ENCODE measurements around the gene FBXO33.
A peak's percentile ranks its signal among the peaks of the same experiment; 100 is the strongest.

Gene FBXO33

GRCh38 chr14:39383741-39384140 lies 48.5 kb downstream of the FBXO33 start:
- TF ChIP-seq CTCF (IDR thresholded peaks at IDR 0.05; ENCODE audit: insufficient read depth, low read length, missing control alignments), result no peak
- CTCF ChIA-PET, result interaction anchor here (1.1 kb wide), 1 partner anchor 15 kb away, joined by 3 read pairs; no protein-coding TSS in a partner anchor
- DNase-seq (ENCODE audit: low read depth, low spot score), result no peak
- no peak overlapping the region for H3K4me3 ChIP-seq (ENCODE audit: low read depth, low read length)
- POLR2A ChIA-PET, result no interaction called here

GRCh38 chr14:39383026-39383660 lies 49.1 kb downstream of the FBXO33 start:
- no peak overlapping the region for H3K4me3 ChIP-seq (ENCODE audit: low read depth, low read length)
- ChIA-PET POLR2A (no interaction called here), CTCF (interaction anchor here (1.1 kb wide), 1 partner anchor 14 kb away, joined by 3 read pairs; no protein-coding TSS in a partner anchor)
- no peak for TF ChIP-seq CTCF (IDR thresholded peaks at IDR 0.05; ENCODE audit: insufficient read depth, low read length, missing control alignments)
- no peak for DNase-seq (ENCODE audit: low read depth, low spot score)

GRCh38 chr14:39382463-39382862 lies 49.8 kb downstream of the FBXO33 start:
- DNase-seq (ENCODE audit: low read depth, low spot score), result no peak
- POLR2A ChIA-PET, result no interaction called here
- H3K4me3 ChIP-seq (ENCODE audit: low read depth, low read length), result no peak overlapping the region
- CTCF ChIA-PET, result no interaction called here
- no peak for TF ChIP-seq CTCF (IDR thresholded peaks at IDR 0.05; ENCODE audit: insufficient read depth, low read length, missing control alignments)

GRCh38 chr14:39381366-39381765 lies 50.9 kb downstream of the FBXO33 start:
- ChIA-PET POLR2A (no interaction called here), CTCF (interaction anchor here (1.1 to 2.2 kb wide), 3 partner anchors 9 to 13 kb away, joined by 4 to 7 read pairs (median 4); no protein-coding TSS in a partner anchor)
- TF ChIP-seq CTCF (IDR thresholded peaks at IDR 0.05; ENCODE audit: insufficient read depth, low read length, missing control alignments), result no peak
- H3K4me3 ChIP-seq (ENCODE audit: low read depth, low read length), result no peak overlapping the region
- no peak for DNase-seq (ENCODE audit: low read depth, low spot score)

- CTCF ChIA-PET, result interaction anchor here (0.9 to 1.0 kb wide), 2 partner anchors 8 to 50 kb away, joined by 3 to 4 read pairs; no protein-coding TSS in a partner anchor
- no peak for DNase-seq (ENCODE audit: low read depth, low spot score)
- POLR2A ChIA-PET, result interaction anchor here (0.7 to 0.9 kb wide), 3 partner anchors 14 to 281 kb away, joined by 3 to 4 read pairs (median 4); no protein-coding TSS in a partner anchor
- H3K4me3 ChIP-seq (ENCODE audit: low read depth, low read length), result no peak overlapping the region
- no peak for TF ChIP-seq CTCF (IDR thresholded peaks at IDR 0.05; ENCODE audit: insufficient read depth, low read length, missing control alignments)
Observed at GRCh38 chr14:39376667-39377403, 55.4 kb downstream of the FBXO33 start.

GRCh38 chr14:39374851-39375250 lies 57.4 kb downstream of the FBXO33 start:
- ChIA-PET CTCF (interaction anchor here (1.1 to 1.7 kb wide), 3 partner anchors 143 to 270 kb away, joined by 3 to 5 read pairs (median 4); no protein-coding TSS in a partner anchor), POLR2A (no interaction called here)
- H3K4me3 ChIP-seq (ENCODE audit: low read depth, low read length), result no peak overlapping the region
- peak; percentile 21 for DNase-seq (ENCODE audit: low read depth, low spot score)
- no peak for TF ChIP-seq CTCF (IDR thresholded peaks at IDR 0.05; ENCODE audit: insufficient read depth, low read length, missing control alignments)

All from AG04449 (cell line).